K562 (cell line): ENCODE results near the gene C11orf52. TPM values are rescaled to one million over a fixed set of nuclear protein-coding genes. Genes with fewer than 3 reads are reported as not detected.

Experiments
- FOXP1 ChIP-seq: sonication (generic); formaldehyde crosslinking; IDR thresholded peaks from 2 replicates; pipeline ENCODE4 v1.8.0; 2022; ENCODE audit warnings: mild to moderate bottlenecking, missing genetic modification reagents
- ILF3 ChIP-seq: fragments of 450-650 bp; IDR thresholded peaks from 2 replicates; pipeline ENCODE4 v1.6.1; 2018; ENCODE audit warnings: antibody characterized with exemption, mild to moderate bottlenecking, moderate library complexity, borderline replicate concordance
- JUN ChIP-seq, 2 experiments: sonication (generic) in 1 of 2; formaldehyde crosslinking in 1 of 2; IDR thresholded peaks; 2 replicates each; pipeline versions ENCODE4 v1.6.1 to v1.8.0; 2012 to 2022; ENCODE audit warnings: borderline replicate concordance in 2 of 2, mild to moderate bottlenecking in 2 of 2, improper control_type of control experiment in 1 of 2, low read depth in 1 of 2, low read length in 1 of 2, missing genetic modification reagents in 1 of 2
- RHOXF2B ChIP-seq: fragments of 250-450 bp; sonication (Bioruptor Pico); conservative IDR thresholded peaks from 2 replicates; pipeline ENCODE4 v1.5.1; 2021
- ZKSCAN8 ChIP-seq: fragments of 200-800 bp; sonication (Bioruptor generic); IDR thresholded peaks from 2 replicates; pipeline ENCODE4 v1.6.1; 2016; ENCODE audit warnings: missing genetic modification characterization, missing compliant biosample characterization
- ZNF143 ChIP-seq: sonication (generic); formaldehyde crosslinking; IDR thresholded peaks from 2 replicates; pipeline ENCODE4 v1.9.0; 2022; ENCODE audit warnings: mild to moderate bottlenecking, missing genetic modification reagents
- ZNF408 ChIP-seq: fragments of 250-450 bp; sonication (Bioruptor Pico); IDR thresholded peaks from 2 replicates; pipeline ENCODE4 v1.4.0; 2020; ENCODE audit warnings: low read depth, mild to moderate bottlenecking, moderate library complexity
- ZNF717 ChIP-seq: fragments of 250-450 bp; sonication (Bioruptor Pico); IDR thresholded peaks from 2 replicates; pipeline ENCODE4 v1.5.0; 2021
- polyA plus RNA-seq, 8 experiments: library from polyadenylated mRNA; depleted of rRNA in 4 of 8; stranded (reverse) in 5 of 8; unstranded in 3 of 8; fragments of >200 nt; fragmentation: Nextera tagmentation in 2 of 8; fragmentation: Illumina TruSeq in 1 of 8; extraction: Ambion mirVana in 2 of 8; extraction: Trizol in 1 of 8; gene quantifications; 2 replicates each; pipeline versions ENCODE4 v1.2.1 to v1.2.3, GENCODE V29; 2011 to 2014; ENCODE audit warnings: inconsistent platforms in 1 of 8, missing spikeins in 1 of 8
- total RNA-seq, 7 experiments: library from RNA; depleted of rRNA in 6 of 7; stranded (reverse); fragments of >200 nt in 6 of 7; fragmentation: Illumina TruSeq in 2 of 7; extraction: Trizol in 2 of 7; gene quantifications; 2 replicates each; pipeline versions ENCODE4 v1.2.1 to v1.2.3, GENCODE V29; 2011 to 2021; ENCODE audit warnings: low replicate concordance in 1 of 7
- TF ChIP-seq, protein P1 (sequence below): sonication (generic); formaldehyde crosslinking; IDR thresholded peaks from 2 replicates; pipeline ENCODE4 v1.8.1; 2023; ENCODE audit warnings: mild to moderate bottlenecking, missing genetic modification reagents

The C11orf52 gene
- total and polyA plus RNA-seq, 9 of the 15 experiments (the other 6 are each of a cell fraction or from before 2014, with no cell fraction given): 0.29 to 2.9 (median 1.0) TPM

DNA sequence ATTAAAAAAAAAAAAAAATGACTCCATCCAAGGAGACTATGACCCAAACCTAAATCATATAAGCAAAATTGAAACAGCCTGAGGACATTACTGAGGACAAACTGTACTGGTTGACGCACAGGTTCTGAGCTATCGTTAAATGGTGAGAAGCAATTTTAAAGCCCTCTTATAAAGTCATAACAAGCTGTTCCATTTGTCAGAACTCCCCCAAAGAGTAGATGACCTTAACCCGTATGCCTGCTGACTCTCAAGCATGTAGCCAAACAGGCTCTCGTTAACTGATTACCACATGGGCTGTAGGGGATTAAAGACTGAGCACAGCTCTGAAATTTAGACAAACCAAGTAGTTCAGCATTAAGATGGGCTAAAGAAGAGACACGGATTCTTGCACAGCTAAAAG is 9.3 kb upstream of the C11orf52 start (continued):
- TF ChIP-seq, protein P1, sequence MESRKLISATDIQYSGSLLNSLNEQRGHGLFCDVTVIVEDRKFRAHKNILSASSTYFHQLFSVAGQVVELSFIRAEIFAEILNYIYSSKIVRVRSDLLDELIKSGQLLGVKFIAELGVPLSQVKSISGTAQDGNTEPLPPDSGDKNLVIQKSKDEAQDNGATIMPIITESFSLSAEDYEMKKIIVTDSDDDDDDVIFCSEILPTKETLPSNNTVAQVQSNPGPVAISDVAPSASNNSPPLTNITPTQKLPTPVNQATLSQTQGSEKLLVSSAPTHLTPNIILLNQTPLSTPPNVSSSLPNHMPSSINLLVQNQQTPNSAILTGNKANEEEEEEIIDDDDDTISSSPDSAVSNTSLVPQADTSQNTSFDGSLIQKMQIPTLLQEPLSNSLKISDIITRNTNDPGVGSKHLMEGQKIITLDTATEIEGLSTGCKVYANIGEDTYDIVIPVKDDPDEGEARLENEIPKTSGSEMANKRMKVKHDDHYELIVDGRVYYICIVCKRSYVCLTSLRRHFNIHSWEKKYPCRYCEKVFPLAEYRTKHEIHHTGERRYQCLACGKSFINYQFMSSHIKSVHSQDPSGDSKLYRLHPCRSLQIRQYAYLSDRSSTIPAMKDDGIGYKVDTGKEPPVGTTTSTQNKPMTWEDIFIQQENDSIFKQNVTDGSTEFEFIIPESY: no peak
- TF ChIP-seq FOXP1 (CRISPR knock-in tag): no peak
- no peak for TF ChIP-seq RHOXF2B (CRISPR knock-in tag)
- no peak for TF ChIP-seq ILF3
- no peak for TF ChIP-seq ZNF717
- TF ChIP-seq ZNF408 (CRISPR knock-in tag): no peak
- no peak for TF ChIP-seq ZNF143
- TF ChIP-seq ZKSCAN8 (CRISPR knock-in tag): no peak
- TF ChIP-seq JUN (IDR thresholded peaks at IDR 0.05; ENCODE audit: borderline replicate concordance, low read depth, low read length): no peak
- TF ChIP-seq JUN (CRISPR knock-in tag; IDR thresholded peaks at IDR 0.05; ENCODE audit: borderline replicate concordance): no peak
- TF ChIP-seq, all 486 proteins: peak for 13
